ENCODE data around the gene ZC3H12D. TPM values are rescaled to one million over a fixed set of nuclear protein-coding genes. Genes with fewer than 3 reads are reported as not detected.
"Not testable (repeated sequence)": the region's sequence is repeated elsewhere in the genome, so short reads cannot be mapped to it uniquely, and the experiment has no call there.

ZC3H12D gene
- total RNA-seq, 1 experiment from 2014 or later = 0.03 TPM

- no peak for DNase-seq
- H3K9me3 ChIP-seq = no peaks in the 10 kb centered on the region
- H3K36me3 ChIP-seq = no peaks in the 10 kb centered on the region
- H3K27me3 ChIP-seq = no peaks in the 10 kb centered on the region
- no peak overlapping the region for H3K4me3 ChIP-seq
Measured at GRCh38 chr6:149472241-149472640, 12.6 kb downstream of the ZC3H12D start.

- Histone ChIP-seq H3K27me3 (no peaks in the 10 kb centered on the region), H3K36me3 (no peaks in the 10 kb centered on the region), H3K9me3 (no peaks in the 10 kb centered on the region), H3K4me3 (no peak overlapping the region)
- DNase-seq = no peak
Measured at GRCh38 chr6:149471801-149472200, 13.0 kb downstream of the ZC3H12D start.

DNA sequence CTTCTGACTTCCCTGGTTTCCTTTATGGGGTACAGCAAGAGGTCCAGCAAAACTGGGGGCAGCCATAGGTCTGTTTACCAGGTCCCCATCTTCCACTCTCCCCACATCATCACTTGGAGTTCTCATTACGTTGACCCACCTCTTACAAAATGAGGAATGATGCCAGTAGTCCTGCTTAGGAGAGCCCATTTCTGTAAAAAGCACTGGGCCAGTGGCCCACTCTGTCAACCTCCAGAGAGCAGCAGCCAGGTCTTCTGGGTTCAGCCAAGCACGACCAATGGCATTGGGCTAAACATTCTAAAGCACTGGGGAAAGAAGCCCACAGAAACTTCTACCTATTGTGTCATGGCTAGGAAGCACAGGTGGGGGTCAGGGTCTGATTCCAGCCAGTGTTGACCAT is 13.9 kb downstream of the ZC3H12D start:
- Histone ChIP-seq H3K9me3 (no peaks in the 10 kb centered on the region), H3K36me3 (no peaks in the 10 kb centered on the region), H3K4me3 (no peak overlapping the region), H3K27me3 (no peaks in the 10 kb centered on the region)
- DNase-seq = no peak

DNA sequence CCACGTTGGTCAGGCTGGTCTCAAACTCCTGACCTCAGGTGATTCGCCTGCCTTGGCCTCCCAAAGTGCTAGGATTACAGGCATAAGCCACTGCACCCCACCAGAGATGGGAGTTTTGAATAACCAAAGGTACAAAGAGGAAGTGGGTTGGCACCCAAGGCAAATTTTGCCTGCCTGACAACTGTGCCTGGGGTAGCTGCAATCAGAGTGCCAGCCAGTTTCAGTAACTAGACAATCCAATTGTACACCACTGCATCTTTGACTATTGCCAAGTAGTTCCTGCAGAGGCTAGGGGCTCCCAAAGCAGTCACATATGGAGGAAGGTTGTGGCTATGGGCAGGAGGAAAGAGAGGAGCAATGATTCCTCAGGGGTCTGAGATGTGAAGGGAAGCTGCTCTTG is 16.6 kb downstream of the ZC3H12D start:
- Histone ChIP-seq H3K9me3 (no peaks in the 10 kb centered on the region), H3K27me3 (no peaks in the 10 kb centered on the region), H3K36me3 (no peaks in the 10 kb centered on the region), H3K4me3 (no peak overlapping the region)
- DNase-seq = no peak

- H3K27me3 ChIP-seq = no peaks in the 10 kb centered on the region
- H3K9me3 ChIP-seq = no peaks in the 10 kb centered on the region
- no peak overlapping the region for H3K4me3 ChIP-seq
- H3K36me3 ChIP-seq = no peaks in the 10 kb centered on the region
- no peak for DNase-seq
Measured at GRCh38 chr6:149467265-149467664, 17.5 kb downstream of the ZC3H12D start.

GRCh38 chr6:149464411-149464810 is 20.4 kb downstream of the ZC3H12D start:
- Histone ChIP-seq H3K27me3 (no peaks in the 10 kb centered on the region), H3K9me3 (no peaks in the 10 kb centered on the region), H3K36me3 (no peaks in the 10 kb centered on the region), H3K4me3 (no peak overlapping the region)
- DNase-seq = peak; percentile 37

- no peak overlapping the region for H3K4me3 ChIP-seq
- no peaks in the 10 kb centered on the region for H3K36me3 ChIP-seq
- no peaks in the 10 kb centered on the region for H3K27me3 ChIP-seq
- DNase-seq = no peak
- no peaks in the 10 kb centered on the region for H3K9me3 ChIP-seq
Measured at GRCh38 chr6:149463781-149464180, 21.0 kb downstream of the ZC3H12D start.

DNA sequence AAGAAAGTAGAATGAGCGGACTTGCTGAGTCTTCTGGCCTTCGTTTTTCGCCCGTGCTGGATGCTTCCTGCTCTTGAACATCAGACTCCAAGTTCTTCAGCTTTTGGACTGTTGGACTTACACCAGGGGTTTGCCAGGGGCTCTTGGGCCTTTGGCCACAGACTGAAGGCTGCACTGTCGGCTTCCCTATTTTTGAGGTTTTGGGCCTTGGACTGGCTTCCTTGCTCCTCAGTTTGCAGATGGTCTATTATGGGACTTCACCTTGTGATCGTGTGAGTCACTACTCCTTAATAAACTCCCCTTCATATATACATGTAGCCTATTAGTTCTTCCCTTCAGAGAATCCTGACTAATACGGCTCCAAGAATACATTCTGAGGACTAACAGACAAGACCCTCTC is 22.1 kb downstream of the ZC3H12D start:
- H3K36me3 ChIP-seq, H3K4me3 ChIP-seq, H3K27me3 ChIP-seq, DNase-seq, H3K9me3 ChIP-seq: not testable (repeated sequence)

- no peaks in the 10 kb centered on the region for H3K9me3 ChIP-seq
- H3K36me3 ChIP-seq = no peaks in the 10 kb centered on the region
- no peak overlapping the region for H3K4me3 ChIP-seq
- DNase-seq = no peak
- no peaks in the 10 kb centered on the region for H3K27me3 ChIP-seq
Measured at GRCh38 chr6:149461670-149462069, 23.1 kb downstream of the ZC3H12D start.

DNA sequence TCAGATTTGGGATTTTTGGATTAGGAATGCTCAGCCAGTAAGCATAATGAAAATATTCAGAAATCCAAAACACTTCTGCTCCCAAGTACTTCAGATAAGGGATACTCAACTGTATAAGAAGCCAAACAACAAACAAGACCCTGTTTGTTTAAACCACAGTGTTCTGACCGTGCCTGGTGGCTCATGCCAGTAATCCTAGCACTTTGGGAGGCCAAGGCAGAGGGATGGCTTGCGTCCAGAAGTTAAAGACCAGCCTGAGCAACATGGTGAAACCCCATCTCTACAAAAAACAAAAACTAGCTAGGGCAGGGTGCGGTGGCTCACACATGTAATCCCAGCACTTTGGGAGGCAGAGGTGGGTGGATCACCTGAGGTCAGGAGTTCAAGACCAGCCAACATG is 24.6 kb downstream of the ZC3H12D start:
- not testable (repeated sequence) for H3K9me3 ChIP-seq, H3K4me3 ChIP-seq, H3K27me3 ChIP-seq, H3K36me3 ChIP-seq, DNase-seq

- Histone ChIP-seq H3K9me3 (no peaks in the 10 kb centered on the region), H3K4me3 (no peak overlapping the region), H3K27me3 (no peaks in the 10 kb centered on the region), H3K36me3 (no peaks in the 10 kb centered on the region)
- no peak for DNase-seq
Measured at GRCh38 chr6:149459761-149460160, 25.1 kb downstream of the ZC3H12D start.

DNA sequence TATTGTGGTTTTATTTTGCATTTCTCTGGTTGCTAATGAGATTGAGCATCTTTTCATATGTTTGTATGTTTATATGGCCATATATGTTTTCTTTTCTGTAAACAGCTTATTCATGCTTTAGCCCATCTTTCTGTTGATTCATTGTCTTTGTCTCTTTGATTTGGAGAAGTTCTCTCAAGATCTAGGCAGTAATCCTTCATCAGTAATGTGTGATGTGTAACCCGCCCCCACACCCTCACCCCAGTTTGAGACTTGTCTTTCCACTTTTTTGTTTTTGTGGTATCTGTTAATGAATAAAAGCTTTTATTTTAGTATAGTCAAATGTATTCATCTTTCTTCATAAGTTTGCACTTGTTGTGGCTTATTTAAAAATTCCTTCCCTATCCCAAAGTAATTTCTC is 26.0 kb downstream of the ZC3H12D start:
- Histone ChIP-seq H3K27me3 (no peaks in the 10 kb centered on the region), H3K9me3 (no peaks in the 10 kb centered on the region), H3K36me3 (no peaks in the 10 kb centered on the region), H3K4me3 (no peak overlapping the region)
- no peak for DNase-seq

DNA sequence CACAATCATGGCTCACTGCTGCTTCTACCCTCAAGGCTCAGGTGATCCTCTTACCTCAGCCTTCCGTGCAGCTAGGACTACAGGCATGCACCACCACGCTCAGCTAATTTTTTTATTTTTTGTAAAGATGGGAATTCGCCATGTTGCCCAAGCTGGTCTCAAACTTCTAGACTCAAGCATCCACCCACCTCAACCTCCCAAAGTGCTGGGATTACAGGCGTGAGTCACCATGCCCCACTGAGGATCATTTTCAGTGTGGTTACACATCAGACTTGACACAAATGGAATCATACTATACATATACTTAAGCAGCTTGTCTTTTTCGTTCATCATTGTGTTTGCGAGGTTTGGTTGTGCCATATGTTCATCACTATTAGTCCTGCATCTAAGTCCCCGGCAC is 26.6 kb downstream of the ZC3H12D start:
- Histone ChIP-seq H3K9me3 (no peaks in the 10 kb centered on the region), H3K4me3 (no peak overlapping the region), H3K36me3 (no peaks in the 10 kb centered on the region), H3K27me3 (no peaks in the 10 kb centered on the region)
- peak; percentile 36 for DNase-seq

DNA sequence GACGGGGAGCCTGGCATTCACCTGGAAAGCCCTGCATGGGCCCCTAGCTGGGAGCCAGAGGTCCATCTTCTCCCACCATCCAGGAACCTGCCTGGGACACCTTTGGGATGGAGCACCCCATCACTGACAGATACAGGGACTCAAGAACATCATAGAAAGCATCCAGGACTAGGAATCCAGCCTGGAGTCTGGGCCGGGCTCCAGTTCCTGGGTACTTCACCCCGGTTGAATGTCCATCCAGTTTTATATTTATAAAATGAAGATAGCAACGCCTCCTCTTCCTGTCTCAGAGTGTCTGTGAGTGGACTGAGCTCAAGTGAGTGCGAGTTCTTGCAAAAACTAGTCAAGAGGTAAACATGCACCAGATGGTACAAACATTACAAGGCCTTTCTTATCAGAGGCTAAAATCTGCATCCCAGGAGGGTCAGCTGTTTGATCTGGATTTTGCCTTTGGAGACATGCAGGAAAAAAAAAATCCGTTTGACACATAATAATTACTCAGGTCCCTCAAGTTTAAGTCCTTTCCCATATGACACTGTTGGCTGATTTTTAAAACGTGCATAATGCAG is 27.4 kb downstream of the ZC3H12D start:
- no peak overlapping the region for H3K4me3 ChIP-seq
- no peak for DNase-seq
- H3K27me3 ChIP-seq = no peaks in the 10 kb centered on the region
- no peaks in the 10 kb centered on the region for H3K36me3 ChIP-seq
- H3K9me3 ChIP-seq = no peaks in the 10 kb centered on the region

- no peak overlapping the region for H3K4me3 ChIP-seq
- H3K36me3 ChIP-seq = no peaks in the 10 kb centered on the region
- DNase-seq = no peak
- H3K27me3 ChIP-seq = no peaks in the 10 kb centered on the region
- no peaks in the 10 kb centered on the region for H3K9me3 ChIP-seq
Measured at GRCh38 chr6:149456311-149457021, 28.3 kb downstream of the ZC3H12D start.

DNA sequence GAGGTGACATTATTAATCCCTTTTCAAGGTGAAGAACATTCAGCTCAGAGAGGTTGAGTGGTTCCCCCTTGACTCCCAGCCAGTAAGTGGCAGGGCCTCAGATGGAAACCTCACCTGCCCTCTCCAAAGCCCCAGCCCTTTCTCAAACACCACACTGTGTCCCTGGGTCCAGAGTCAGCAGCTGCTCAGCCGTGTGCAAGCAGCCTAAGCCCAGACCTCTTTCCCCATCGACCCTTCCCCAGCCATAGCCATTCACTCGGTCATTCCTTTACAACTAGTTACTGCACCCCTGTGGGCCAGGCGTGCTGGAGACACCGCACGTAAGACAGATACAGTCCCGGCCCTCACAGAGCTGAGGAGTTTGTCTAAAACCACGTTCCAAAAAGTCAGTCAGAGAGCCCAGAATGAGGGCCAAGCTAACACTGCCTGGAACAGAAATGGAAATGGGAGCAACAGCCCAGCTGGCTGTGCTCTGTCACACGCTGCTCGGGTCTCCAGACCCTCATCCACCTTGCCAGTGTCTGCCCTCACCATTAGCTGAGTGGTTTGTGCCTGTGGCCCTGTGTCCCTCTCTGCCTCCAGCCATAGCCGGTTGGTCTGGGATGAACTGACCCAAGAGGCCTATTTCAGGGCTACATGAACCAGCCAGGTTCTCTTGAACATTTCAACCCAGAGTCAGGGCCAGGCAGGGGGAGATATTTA is 29.6 kb downstream of the ZC3H12D start:
- Histone ChIP-seq H3K36me3 (no peaks in the 10 kb centered on the region), H3K9me3 (no peaks in the 10 kb centered on the region), H3K4me3 (no peak overlapping the region), H3K27me3 (no peaks in the 10 kb centered on the region)
- DNase-seq = no peak

DNA sequence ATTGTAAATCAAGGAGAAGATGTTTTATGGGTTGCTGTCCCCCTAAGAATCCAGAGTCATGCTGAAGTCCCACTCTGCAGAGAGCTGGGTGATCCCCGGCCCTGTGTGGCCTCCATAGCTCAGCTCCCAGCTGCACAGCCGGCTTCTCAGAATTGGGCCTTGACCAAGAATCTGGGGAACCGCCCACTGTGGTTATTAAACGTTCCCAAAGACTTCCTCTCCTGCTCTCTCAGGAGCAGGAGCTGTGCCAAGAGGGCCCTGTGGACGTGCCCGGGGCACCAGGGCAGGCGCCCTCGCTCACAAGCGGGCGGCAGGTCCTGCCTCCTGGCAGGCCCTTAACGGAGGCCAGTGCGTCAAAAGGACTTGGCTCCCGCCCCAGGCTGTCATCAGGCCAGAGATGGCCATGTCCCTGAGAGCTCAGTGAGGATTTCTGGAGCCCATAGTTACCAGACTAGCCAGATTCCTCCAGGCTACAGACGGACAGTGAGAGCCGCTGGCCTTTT is 30.4 kb downstream of the ZC3H12D start:
- H3K27me3 ChIP-seq = no peaks in the 10 kb centered on the region
- H3K4me3 ChIP-seq = no peak overlapping the region
- H3K9me3 ChIP-seq = no peaks in the 10 kb centered on the region
- H3K36me3 ChIP-seq = no peaks in the 10 kb centered on the region
- peak; percentile 99 for DNase-seq
